Astrocyte (in vitro differentiated cells and primary cell): Measurements from ENCODE around the gene C2CD4C. TPM values are rescaled to one million over a fixed set of nuclear protein-coding genes. Genes with fewer than 3 reads are reported as not detected.
"Not testable (repeated sequence)": the region's sequence is repeated elsewhere in the genome, so short reads cannot be mapped to it uniquely, and the experiment has no call there.

Experiments used
- DNase-seq: peaks from one replicate; pipeline ENCODE4 v3.0.0-alpha.2; 2010; ENCODE audit warnings: low read depth
- FAIRE-seq: peaks from 2 replicates; lab custom pipeline; 2011; peaks lifted over from hg19 to GRCh38; lab: Jason Lieb, UNC
- H2AFZ ChIP-seq: 2 replicates; pipeline ENCODE4 v1.6.0; 2012; ENCODE audit warnings: low read depth, low read length, inconsistent platforms
- H3K27ac ChIP-seq: 2 replicates; pipeline ENCODE4 v1.5.1; 2011; ENCODE audit warnings: low read depth, low read length, inconsistent platforms
- H3K27me3 ChIP-seq: 2 replicates; pipeline ENCODE4 v1.6.0; 2011; ENCODE audit warnings: low read length, inconsistent platforms; ENCODE audit not compliant: insufficient read depth
- H3K36me3 ChIP-seq: 2 replicates; pipeline ENCODE4 v1.5.1; 2011; ENCODE audit warnings: low read length, inconsistent platforms; ENCODE audit not compliant: insufficient read depth
- H3K4me1 ChIP-seq: 2 replicates; pipeline ENCODE4 v1.5.1; 2011; ENCODE audit warnings: low read length, inconsistent platforms; ENCODE audit not compliant: insufficient read depth
- H3K4me2 ChIP-seq: 2 replicates; pipeline ENCODE4 v1.6.0; 2012; ENCODE audit warnings: low read length, inconsistent platforms
- H3K4me3 ChIP-seq: 2 replicates; pipeline ENCODE4 v1.5.1; 2011; ENCODE audit warnings: low read depth, mild to moderate bottlenecking, low read length, inconsistent platforms; ENCODE audit not compliant: insufficient read depth
- H3K79me2 ChIP-seq: 2 replicates; pipeline ENCODE4 v1.6.0; 2012; ENCODE audit warnings: mild to moderate bottlenecking, low read length, inconsistent platforms; ENCODE audit not compliant: insufficient read depth
- H3K9ac ChIP-seq: 2 replicates; pipeline ENCODE4 v1.6.0; 2012; ENCODE audit warnings: mild to moderate bottlenecking, low read length, inconsistent platforms
- H3K9me3 ChIP-seq: 2 replicates; pipeline ENCODE4 v1.5.1; 2012; ENCODE audit warnings: low read depth, mild to moderate bottlenecking, low read length, inconsistent platforms; ENCODE audit not compliant: insufficient read depth
- H4K20me1 ChIP-seq: 2 replicates; pipeline ENCODE4 v1.6.0; 2012; ENCODE audit warnings: low read length, inconsistent platforms; ENCODE audit not compliant: insufficient read depth
- H3K27ac Mint-ChIP-seq: one replicate; pipeline ENCODE4 v1.8.0; 2021; ENCODE audit warnings: mild to moderate bottlenecking, mixed read lengths; ENCODE audit not compliant: unreplicated experiment
- H3K27me3 Mint-ChIP-seq: one replicate; pipeline ENCODE4 v1.8.0; 2021; ENCODE audit warnings: low read depth, mixed read lengths; ENCODE audit not compliant: unreplicated experiment
- H3K36me3 Mint-ChIP-seq: one replicate; pipeline ENCODE4 v1.8.0; 2021; ENCODE audit warnings: low read depth, mixed read lengths; ENCODE audit not compliant: unreplicated experiment
- H3K4me1 Mint-ChIP-seq: one replicate; pipeline ENCODE4 v1.8.0; 2021; ENCODE audit warnings: low read depth, mixed read lengths; ENCODE audit not compliant: unreplicated experiment
- H3K4me3 Mint-ChIP-seq: one replicate; pipeline ENCODE4 v1.8.0; 2021; ENCODE audit warnings: mild to moderate bottlenecking, moderate library complexity, mixed read lengths; ENCODE audit not compliant: unreplicated experiment
- H3K9me3 Mint-ChIP-seq: one replicate; pipeline ENCODE4 v1.8.0; 2021; ENCODE audit warnings: mild to moderate bottlenecking, mixed read lengths; ENCODE audit not compliant: unreplicated experiment
- CTCF ChIP-seq: IDR thresholded peaks from 2 replicates; pipeline ENCODE4 v1.5.1; 2011; ENCODE audit warnings: low read depth, mild to moderate bottlenecking, inconsistent platforms, low read length, moderate library complexity; ENCODE audit not compliant: insufficient read depth
- EZH2 ChIP-seq: IDR thresholded peaks from 2 replicates; pipeline ENCODE4 v1.6.1; 2012; ENCODE audit warnings: mild to moderate bottlenecking, low read length, inconsistent platforms; ENCODE audit not compliant: insufficient read depth
- total RNA-seq: library from RNA; stranded (reverse); gene quantifications from 2 replicates; pipeline ENCODE4 v1.2.1, GENCODE V29; 2021

C2CD4C gene
- total RNA-seq, 1 donor from 2014 or later: 3.4 TPM

DNA sequence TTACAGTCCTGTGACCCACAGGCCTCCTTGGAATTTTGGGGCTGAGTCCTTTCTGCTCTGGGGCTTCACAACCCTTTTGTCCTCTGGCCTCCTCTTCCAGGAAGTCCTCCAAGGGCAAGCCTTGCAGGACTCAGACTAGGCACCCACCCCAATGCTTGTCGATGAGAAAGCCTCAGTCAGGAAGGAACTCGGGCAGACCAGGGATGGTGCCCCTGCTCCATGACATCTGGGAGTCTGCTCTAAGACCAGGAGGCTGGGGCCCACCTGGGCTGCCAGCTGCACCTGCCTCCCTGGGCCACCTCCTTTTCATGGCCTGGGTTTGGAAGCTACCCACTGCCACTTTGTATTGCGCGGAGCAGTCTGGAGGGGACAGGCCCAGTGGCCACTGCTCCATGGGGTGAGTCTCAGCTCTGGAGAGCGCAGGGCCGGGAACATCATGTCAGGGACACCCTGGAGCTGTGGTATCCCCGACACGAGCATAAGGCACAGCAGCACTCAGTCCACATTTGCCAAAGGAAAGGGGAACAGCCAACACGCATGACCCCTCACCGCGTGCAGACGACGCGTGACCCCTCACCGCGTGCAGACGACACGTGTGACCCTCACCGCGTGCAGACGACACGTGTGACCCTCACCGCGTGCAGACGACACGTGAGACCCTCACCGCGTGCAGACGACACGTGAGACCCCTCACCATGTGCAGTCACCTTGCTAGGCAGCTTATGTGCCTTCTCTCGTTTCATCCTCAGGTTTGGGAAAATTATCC lies 10.8 kb downstream of the C2CD4C start:
- TF ChIP-seq EZH2 (no peak), CTCF (no peak)
- H3K4me2 ChIP-seq: no peak overlapping the region
- H3K4me3 ChIP-seq: no peak overlapping the region
- H2AFZ ChIP-seq: no peak overlapping the region
- no peak for FAIRE-seq
- H3K9me3 Mint-ChIP-seq: peaks cover 17% of the 10 kb centered on the region
- peaks cover 16% of the 10 kb centered on the region for H3K27me3 Mint-ChIP-seq
- no peaks in the 10 kb centered on the region for H3K36me3 ChIP-seq
- peaks cover 3% of the 10 kb centered on the region for H3K36me3 Mint-ChIP-seq
- no peak overlapping the region for H3K27ac ChIP-seq
- H4K20me1 ChIP-seq: no peaks in the 10 kb centered on the region
- peak overlapping the region; percentile 14 for H3K4me3 Mint-ChIP-seq
- H3K27me3 ChIP-seq: no peaks in the 10 kb centered on the region
- H3K27ac Mint-ChIP-seq: no peak overlapping the region
- H3K4me1 Mint-ChIP-seq: no peaks in the 10 kb centered on the region
- H3K9me3 ChIP-seq: peaks cover 8% of the 10 kb centered on the region
- DNase-seq: no peak
- H3K4me1 ChIP-seq: no peaks in the 10 kb centered on the region
- no peaks in the 10 kb centered on the region for H3K79me2 ChIP-seq
- no peak overlapping the region for H3K9ac ChIP-seq

GRCh38 chr19:397321-397720 lies 11.6 kb downstream of the C2CD4C start:
- Mint-ChIP-seq H3K9me3 (peaks cover 20% of the 10 kb centered on the region), H3K27me3 (peaks cover 21% of the 10 kb centered on the region), H3K4me1 (no peaks in the 10 kb centered on the region), H3K27ac (no peak overlapping the region), H3K36me3 (peaks cover 3% of the 10 kb centered on the region), H3K4me3 (no peak overlapping the region)
- Histone ChIP-seq H3K27me3 (no peaks in the 10 kb centered on the region), H4K20me1 (no peaks in the 10 kb centered on the region), H3K4me1 (no peaks in the 10 kb centered on the region), H3K4me3 (no peak overlapping the region), H3K79me2 (no peaks in the 10 kb centered on the region), H3K9me3 (peaks cover 8% of the 10 kb centered on the region), H3K27ac (no peak overlapping the region), H3K36me3 (no peaks in the 10 kb centered on the region), H3K4me2 (no peak overlapping the region), H2AFZ (no peak overlapping the region), H3K9ac (no peak overlapping the region)
- DNase-seq (no peak), FAIRE-seq (no peak)
- TF ChIP-seq EZH2: no peak
- TF ChIP-seq CTCF: no peak

DNA sequence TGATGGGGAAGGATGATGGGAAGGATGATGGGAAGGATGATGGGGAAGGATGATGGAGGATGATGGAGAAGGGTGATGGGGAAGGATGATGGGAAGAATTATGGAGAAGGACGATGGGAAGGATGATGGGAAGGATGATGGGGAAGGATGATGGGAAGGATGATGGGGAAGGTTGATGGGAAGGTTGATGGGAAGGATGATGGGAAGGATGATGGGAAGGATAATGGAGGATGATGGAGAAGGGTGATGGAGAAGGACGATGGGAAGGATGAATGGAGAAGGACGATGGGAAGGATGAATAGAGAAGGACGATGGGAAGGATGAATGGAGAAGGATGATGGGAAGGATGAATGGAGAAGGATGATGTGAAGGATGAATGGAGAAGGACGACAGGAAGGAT lies 13.5 kb downstream of the C2CD4C start:
- Histone ChIP-seq H3K9me3 (peaks cover 8% of the 10 kb centered on the region), H3K9ac (no peak overlapping the region), H3K79me2 (no peaks in the 10 kb centered on the region), H3K27me3 (no peaks in the 10 kb centered on the region), H4K20me1 (no peaks in the 10 kb centered on the region), H3K4me1 (no peaks in the 10 kb centered on the region), H3K4me3 (no peak overlapping the region), H3K27ac (no peak overlapping the region), H3K4me2 (no peak overlapping the region), H3K36me3 (no peaks in the 10 kb centered on the region), H2AFZ (no peak overlapping the region)
- FAIRE-seq: no peak
- H3K27ac Mint-ChIP-seq: no peak overlapping the region
- peaks cover 29% of the 10 kb centered on the region for H3K27me3 Mint-ChIP-seq
- peaks cover 22% of the 10 kb centered on the region for H3K9me3 Mint-ChIP-seq
- no peak for TF ChIP-seq EZH2
- no peak for TF ChIP-seq CTCF
- H3K4me3 Mint-ChIP-seq: no peak overlapping the region
- no peak for DNase-seq
- H3K36me3 Mint-ChIP-seq: peaks cover 6% of the 10 kb centered on the region
- H3K4me1 Mint-ChIP-seq: no peaks in the 10 kb centered on the region

DNA sequence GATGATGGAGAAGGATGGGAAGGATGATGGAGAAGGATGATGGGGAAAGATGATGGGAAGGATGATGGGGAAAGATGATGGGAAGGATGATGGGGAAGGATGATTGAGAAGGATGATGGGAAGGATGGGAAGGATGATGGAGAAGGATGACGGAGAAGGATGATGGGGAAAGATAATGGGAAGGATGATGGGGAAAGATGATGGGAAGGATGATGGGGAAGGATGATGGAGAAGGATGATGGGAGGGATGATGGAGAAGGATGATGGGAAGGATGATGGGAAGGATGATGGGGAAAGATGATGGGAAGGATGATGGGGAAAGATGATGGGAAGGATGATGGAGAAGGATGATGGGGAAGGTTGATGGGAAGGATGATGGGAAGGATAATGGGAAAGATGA lies 14.1 kb downstream of the C2CD4C start:
- H3K4me2 ChIP-seq, H3K9me3 ChIP-seq, H3K27ac Mint-ChIP-seq, H3K27ac ChIP-seq, DNase-seq, H3K4me3 ChIP-seq, H3K27me3 ChIP-seq, H3K36me3 ChIP-seq, H3K9ac ChIP-seq, H3K4me1 ChIP-seq, H3K36me3 Mint-ChIP-seq, H3K79me2 ChIP-seq, H3K4me1 Mint-ChIP-seq, H2AFZ ChIP-seq, H4K20me1 ChIP-seq, FAIRE-seq, H3K4me3 Mint-ChIP-seq: not testable (repeated sequence)
- peaks cover 29% of the 10 kb centered on the region for H3K27me3 Mint-ChIP-seq
- peaks cover 22% of the 10 kb centered on the region for H3K9me3 Mint-ChIP-seq
